IPS DF 19.7 (cell line): Measurements from ENCODE around the gene ELL.

Experiments
- DNase-seq: peaks from one replicate; pipeline ENCODE4 v3.0.0-alpha.2; 2013; ENCODE audit warnings: low read depth, low spot score

Gene ELL

GRCh38 chr19:18506101-18506930 is 15.6 kb downstream of the ELL start:
- no peak for DNase-seq

- no peak for DNase-seq
Measured at GRCh38 chr19:18504886-18505610, 16.8 kb downstream of the ELL start.

GRCh38 chr19:18503971-18504885 is 17.6 kb downstream of the ELL start:
- DNase-seq, result no peak

- DNase-seq, result no peak
Measured at GRCh38 chr19:18503337-18503970, 18.4 kb downstream of the ELL start.

DNA sequence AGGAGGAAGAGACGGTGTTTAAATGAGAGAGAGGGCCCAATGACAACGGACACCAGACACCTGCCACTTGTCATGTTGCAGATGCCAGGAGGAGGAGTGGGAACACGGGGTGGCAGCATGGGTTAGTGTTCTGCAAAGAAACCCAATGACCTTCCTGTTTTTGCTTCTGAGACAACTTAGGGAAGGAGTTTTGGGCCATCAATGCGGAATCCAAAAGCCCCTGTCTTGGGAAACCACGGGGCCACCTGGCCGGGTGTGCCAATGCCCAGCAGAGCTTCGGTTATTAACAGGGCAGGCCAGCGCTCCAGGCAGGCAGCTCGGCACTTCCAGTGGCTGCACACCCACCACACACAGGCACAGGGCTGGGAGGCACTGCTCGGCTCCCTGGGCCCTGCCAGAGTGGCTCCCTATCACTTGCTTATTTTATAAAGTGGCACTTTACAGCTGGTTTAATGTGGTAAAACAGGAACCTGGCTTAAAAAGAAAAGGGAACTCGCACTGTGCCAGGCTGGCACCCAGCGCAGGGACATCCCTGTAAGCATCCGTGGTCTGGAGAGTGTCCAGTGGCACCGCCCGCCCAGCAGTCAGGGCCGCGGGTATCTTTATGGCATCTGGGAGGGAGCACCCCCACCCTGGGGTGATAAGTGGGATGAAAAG is 19.1 kb downstream of the ELL start:
- DNase-seq, result no peak

GRCh38 chr19:18502246-18502637 is 19.6 kb downstream of the ELL start:
- no peak for DNase-seq

DNA sequence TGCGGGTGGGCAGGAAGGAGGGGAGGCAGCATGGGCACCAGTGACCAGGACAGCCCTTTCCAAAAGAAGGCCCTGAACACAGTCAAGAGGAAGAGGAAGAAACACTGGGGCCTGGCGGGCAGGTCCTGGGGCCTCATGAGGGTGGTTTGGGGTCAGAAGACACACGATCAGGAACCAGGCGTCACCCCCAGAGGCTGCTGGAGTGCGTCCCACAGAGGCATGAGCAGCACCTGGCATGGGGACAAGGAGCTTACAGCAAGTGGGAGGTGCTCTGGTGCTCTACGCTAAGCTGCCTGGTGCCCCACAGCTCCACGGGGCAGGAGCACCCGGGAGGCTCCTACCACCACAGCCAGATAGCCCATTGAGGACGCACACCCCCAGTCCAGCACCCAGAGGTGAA is 20.0 kb downstream of the ELL start:
- no peak for DNase-seq

DNA sequence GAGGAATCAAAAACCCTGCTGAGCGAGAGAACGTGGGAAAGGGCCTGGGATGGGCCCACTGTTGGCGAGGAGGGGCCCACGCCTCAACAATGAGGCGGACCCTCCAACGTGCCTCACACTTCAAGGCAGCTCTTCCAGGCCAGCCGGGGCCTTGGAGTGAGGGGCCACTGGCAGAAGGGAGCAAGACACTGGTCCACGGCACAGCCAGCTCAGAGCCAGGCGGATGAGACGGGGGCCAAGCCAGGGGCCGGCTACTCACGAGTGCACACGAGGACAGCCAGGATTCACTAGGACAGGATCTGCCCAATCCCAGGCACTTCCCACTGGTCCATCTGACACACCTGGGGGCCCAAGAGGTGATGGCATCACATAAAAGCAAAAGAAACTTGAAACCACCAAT is 20.5 kb downstream of the ELL start:
- DNase-seq, result no peak

DNA sequence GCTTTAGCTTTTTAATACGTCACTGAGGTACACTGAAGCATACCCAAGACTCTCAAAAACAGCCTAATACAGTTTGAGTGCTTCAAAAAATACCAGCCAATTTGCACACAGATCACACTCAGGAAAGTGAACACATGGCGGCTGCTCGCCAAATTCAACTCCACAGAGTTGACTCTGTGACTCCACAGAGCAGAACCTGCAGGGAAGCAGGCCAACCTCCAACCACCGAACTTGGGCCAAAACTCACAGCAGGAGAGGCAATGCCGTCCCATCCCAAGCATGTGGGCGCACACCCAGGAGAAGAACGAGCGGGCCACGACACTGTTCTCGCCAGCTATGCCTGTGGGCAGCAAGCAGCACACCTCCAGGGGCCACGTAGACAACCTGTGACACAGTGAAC is 21.1 kb downstream of the ELL start:
- no peak for DNase-seq

DNA sequence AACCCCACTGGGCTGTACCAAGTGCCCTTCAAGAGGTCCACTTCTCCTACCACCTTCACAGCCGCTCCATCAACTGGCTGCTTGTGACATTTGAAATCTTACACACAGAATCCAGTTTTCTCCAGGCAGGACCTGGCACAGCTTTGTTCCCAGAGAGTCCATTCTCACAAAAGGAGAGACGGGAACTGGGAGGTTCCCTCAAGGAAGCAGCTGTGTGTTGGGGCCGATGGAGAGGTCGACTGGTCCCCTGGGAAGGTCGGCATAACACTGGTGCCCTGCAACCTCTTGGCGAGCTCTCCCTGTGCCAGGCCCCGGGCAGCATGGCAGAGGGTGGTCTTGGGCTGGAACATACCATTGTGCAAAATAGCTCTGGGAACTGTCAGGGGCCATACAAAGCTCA is 21.5 kb downstream of the ELL start:
- no peak for DNase-seq

DNA sequence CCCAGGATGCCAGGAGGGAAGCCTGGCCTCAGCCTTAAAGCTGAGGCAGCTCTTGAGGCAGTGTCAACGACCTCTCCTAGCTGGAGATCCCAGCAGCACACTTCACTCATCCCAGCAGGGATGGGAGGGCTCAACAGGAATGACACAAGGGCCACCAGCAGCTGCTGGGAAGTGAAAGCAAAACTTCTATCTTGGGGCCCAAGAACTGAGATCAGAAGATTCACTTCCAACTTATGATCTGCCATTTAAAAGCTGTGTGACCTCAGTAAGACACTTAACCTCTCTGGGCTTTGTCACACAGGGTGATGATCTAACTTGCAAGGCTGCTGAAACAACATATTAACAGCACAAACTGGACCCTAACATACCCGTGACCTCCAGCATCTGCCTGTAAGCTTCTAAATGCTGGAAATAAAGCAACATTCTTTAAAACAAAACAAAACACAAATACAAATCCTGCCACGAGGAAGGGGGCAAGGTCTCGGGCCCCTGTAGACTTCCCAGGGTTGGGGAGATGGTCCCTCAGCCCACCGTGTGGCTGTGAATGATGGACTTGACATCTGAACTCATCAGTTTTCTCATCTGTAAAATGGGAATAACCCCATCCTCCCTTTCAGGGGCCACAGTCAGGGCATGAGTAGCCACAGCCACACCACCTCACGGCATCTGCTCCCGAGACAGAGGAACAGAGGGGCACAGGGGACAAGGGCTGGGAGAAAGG is 22.7 kb downstream of the ELL start:
- DNase-seq, result no peak

GRCh38 chr19:18496980-18497256 is 25.0 kb downstream of the ELL start:
- no peak for DNase-seq

DNA sequence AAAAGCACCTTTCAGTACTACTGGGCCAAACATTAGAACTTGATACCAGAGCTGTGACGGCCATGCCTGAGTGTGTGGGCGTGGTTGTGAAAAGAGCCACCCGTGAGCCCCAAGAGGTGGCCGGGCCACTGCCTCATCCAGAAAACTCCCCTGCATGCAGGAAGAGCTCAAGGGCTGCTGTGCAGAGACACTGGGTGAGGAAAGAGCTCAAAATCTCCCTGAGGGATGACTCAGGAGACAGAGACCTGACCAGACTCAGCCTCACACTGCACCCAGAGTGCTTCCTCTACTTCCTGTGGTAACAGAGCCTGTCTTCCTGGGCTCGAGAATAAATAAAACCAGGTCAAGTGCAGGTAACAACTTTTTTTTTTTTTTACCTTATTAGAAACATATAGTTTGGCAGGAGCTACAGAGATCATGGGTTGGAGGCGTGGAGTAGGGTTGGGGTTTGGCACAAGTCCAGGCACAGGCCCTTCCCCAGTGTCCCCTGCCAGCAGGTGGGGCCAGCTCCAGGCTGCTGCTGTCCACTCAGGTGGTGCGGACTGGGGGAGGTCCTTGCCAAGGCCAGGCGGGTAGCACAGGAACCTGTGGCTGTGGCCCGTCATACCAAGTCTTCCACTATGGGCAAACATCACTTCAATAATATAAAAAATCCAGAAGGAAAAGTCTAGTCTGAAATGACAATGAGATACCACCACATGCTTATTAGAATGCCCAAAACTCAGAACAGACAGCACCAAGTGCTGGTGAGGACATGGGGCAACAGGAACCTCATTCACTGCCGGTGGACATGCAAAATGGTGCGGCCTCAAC is 25.5 kb downstream of the ELL start:
- no peak for DNase-seq

GRCh38 chr19:18495204-18495911 is 26.5 kb downstream of the ELL start:
- no peak for DNase-seq

DNA sequence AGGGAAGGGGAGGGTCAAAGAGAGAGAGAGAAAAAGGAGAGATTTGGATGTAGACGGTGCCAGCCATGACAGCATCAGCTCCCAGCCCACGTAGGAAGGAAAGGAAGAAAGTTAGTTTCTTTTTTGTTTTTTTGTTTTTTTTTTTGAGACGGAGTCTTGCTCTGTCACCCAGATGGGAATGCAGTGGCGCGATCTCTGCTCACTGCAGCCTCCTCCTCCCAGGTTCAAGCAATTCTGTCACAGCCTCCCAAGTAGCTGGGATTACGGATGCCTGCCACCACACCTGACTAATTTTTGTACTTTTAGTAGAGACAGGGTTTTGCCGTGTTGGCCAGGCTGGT is 27.6 kb downstream of the ELL start:
- DNase-seq, result no peak

- no peak for DNase-seq
Measured at GRCh38 chr19:18493440-18494266, 28.2 kb downstream of the ELL start.

DNA sequence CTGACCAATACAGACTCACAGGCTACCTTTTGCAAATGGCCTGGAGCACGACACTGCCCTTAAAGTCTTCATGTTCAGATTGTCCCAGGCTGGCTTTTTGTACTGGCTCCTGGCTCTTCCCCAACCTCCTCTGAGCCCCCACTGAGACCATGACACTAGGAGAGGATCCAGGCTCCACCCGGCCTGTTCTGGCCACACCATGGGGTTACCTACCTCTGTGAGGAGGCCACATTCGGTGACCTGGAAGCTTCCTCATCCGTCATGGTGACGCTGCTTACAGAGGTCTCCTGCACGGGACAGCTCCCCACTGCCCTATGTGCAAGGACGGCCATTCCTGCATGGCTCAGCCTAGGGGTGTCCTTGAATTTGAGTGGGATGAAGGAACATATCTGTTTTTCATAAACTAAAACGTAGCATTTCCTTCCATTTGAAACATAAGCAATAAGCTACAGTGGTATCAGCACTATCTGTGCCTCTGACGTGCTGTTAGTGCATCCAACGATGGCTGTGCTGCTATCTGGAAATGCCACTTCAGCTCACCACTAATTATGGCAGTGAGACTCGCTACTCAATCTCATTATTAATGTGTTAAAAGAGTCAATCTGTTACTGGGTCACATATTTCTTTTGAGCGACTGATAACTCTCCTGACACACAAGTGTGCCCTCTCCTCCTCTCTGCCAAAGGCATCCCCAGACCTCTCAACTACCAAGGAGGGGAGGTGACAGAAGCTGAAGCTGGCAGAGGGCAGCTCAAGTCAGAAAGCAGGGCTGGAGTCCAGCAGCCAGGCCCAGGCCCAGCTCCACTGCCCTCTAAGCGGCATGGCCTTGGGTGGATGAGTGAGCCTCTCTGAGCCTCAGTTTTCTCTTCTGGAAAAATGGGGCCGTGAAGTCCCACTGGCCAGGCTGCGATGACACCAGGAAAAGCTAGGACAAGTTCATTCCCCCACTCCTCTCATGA is 29.6 kb downstream of the ELL start:
- DNase-seq, result no peak
